GM21390 (cell line): ENCODE data around the gene SPATA13.

Source experiments
- ATAC-seq: cut with Tn5 transposase; IDR thresholded peaks from one replicate; pipeline ENCODE4 v1.9.1; 2021; ENCODE audit not compliant: unreplicated experiment

SPATA13 gene

GRCh38 chr13:24276306-24276705, 115.8 kb downstream of the SPATA13 start:
- no peak for ATAC-seq

GRCh38 chr13:24276861-24277260, 116.3 kb downstream of the SPATA13 start:
- ATAC-seq = no peak

- ATAC-seq = no peak
Measured at GRCh38 chr13:24277761-24278160, 117.2 kb downstream of the SPATA13 start.

- no peak for ATAC-seq
Measured at GRCh38 chr13:24279327-24280110, 119.0 kb downstream of the SPATA13 start.

- ATAC-seq = no peak
Measured at GRCh38 chr13:24280720-24281119, 120.2 kb downstream of the SPATA13 start.

GRCh38 chr13:24281188-24282008, 120.9 kb downstream of the SPATA13 start:
- ATAC-seq = no peak

- no peak for ATAC-seq
Measured at GRCh38 chr13:24282256-24282655, 121.7 kb downstream of the SPATA13 start.

GRCh38 chr13:24284889-24285565, 124.5 kb downstream of the SPATA13 start:
- no peak for ATAC-seq

- no peak for ATAC-seq
Measured at GRCh38 chr13:24286624-24287023, 126.1 kb downstream of the SPATA13 start.

- ATAC-seq = no peak
Measured at GRCh38 chr13:24287748-24288287, 127.3 kb downstream of the SPATA13 start.

GRCh38 chr13:24288870-24289269, 128.3 kb downstream of the SPATA13 start:
- no peak for ATAC-seq

- ATAC-seq = no peak
Measured at GRCh38 chr13:24290280-24290932, 129.9 kb downstream of the SPATA13 start.

- no peak for ATAC-seq
Measured at GRCh38 chr13:24292481-24292880, 132.0 kb downstream of the SPATA13 start.

- ATAC-seq = no peak
Measured at GRCh38 chr13:24293746-24294145, 133.2 kb downstream of the SPATA13 start.

- no peak for ATAC-seq
Measured at GRCh38 chr13:24299488-24300114, 139.1 kb downstream of the SPATA13 start.

GRCh38 chr13:24301434-24301833, 140.9 kb downstream of the SPATA13 start:
- no peak for ATAC-seq

- ATAC-seq = no peak
Measured at GRCh38 chr13:24301911-24302310, 141.4 kb downstream of the SPATA13 start.

- no peak for ATAC-seq
Measured at GRCh38 chr13:24304620-24305019, 144.1 kb downstream of the SPATA13 start.

- no peak for ATAC-seq
Measured at GRCh38 chr13:24306632-24307031, 146.1 kb downstream of the SPATA13 start.
